ENCODE measurements around the gene CGA. TPM values are rescaled to one million over a fixed set of nuclear protein-coding genes. Genes with fewer than 3 reads are reported as not detected.

Gene CGA
- total RNA-seq, 1 donor from 2014 or later, result not detected

GRCh38 chr6:87071683-87072082, 23.2 kb downstream of the CGA start:
- no peaks in the 10 kb centered on the region for H3K36me3 ChIP-seq
- H3K9me3 ChIP-seq, result no peaks in the 10 kb centered on the region
- intact Hi-C loops (cut with DNase I), result no loop called here
- H3K27ac ChIP-seq, result no peak overlapping the region
- no peak for ATAC-seq
- no peak for TF ChIP-seq CTCF (IDR thresholded peaks at IDR 0.05)
- H3K4me1 ChIP-seq, result no peaks in the 10 kb centered on the region
- no peak overlapping the region for H3K4me3 ChIP-seq
- peaks cover 25% of the 10 kb centered on the region for H3K27me3 ChIP-seq
- no peak for DNase-seq

- Histone ChIP-seq H3K27ac (no peak overlapping the region), H3K4me3 (no peak overlapping the region), H3K4me1 (no peaks in the 10 kb centered on the region), H3K36me3 (no peaks in the 10 kb centered on the region), H3K27me3 (peaks cover 25% of the 10 kb centered on the region), H3K9me3 (no peaks in the 10 kb centered on the region)
- ATAC-seq (no peak), DNase-seq (no peak)
- no peak for TF ChIP-seq CTCF (IDR thresholded peaks at IDR 0.05)
- intact Hi-C loops (cut with DNase I), result no loop called here
Observed at GRCh38 chr6:87070741-87071140, 24.2 kb downstream of the CGA start.

GRCh38 chr6:87068795-87069194, 26.1 kb downstream of the CGA start:
- no peak for TF ChIP-seq CTCF (IDR thresholded peaks at IDR 0.05)
- H3K36me3 ChIP-seq, result no peaks in the 10 kb centered on the region
- no peak for ATAC-seq
- H3K9me3 ChIP-seq, result no peaks in the 10 kb centered on the region
- H3K4me3 ChIP-seq, result no peak overlapping the region
- no peaks in the 10 kb centered on the region for H3K4me1 ChIP-seq
- intact Hi-C loops (cut with DNase I), result no loop called here
- H3K27me3 ChIP-seq, result peaks cover 25% of the 10 kb centered on the region
- no peak for DNase-seq
- H3K27ac ChIP-seq, result no peak overlapping the region

- Histone ChIP-seq H3K4me1 (no peaks in the 10 kb centered on the region), H3K4me3 (no peak overlapping the region), H3K27me3 (peaks cover 25% of the 10 kb centered on the region), H3K27ac (no peak overlapping the region), H3K36me3 (no peaks in the 10 kb centered on the region), H3K9me3 (no peaks in the 10 kb centered on the region)
- ATAC-seq, result no peak
- intact Hi-C loops (cut with DNase I), result no loop called here
- no peak for DNase-seq
- TF ChIP-seq CTCF (IDR thresholded peaks at IDR 0.05), result peak; percentile 46
Observed at GRCh38 chr6:87066449-87067333, 28.2 kb downstream of the CGA start.

- Histone ChIP-seq H3K27me3 (peaks cover 23% of the 10 kb centered on the region), H3K36me3 (no peaks in the 10 kb centered on the region), H3K4me1 (no peaks in the 10 kb centered on the region), H3K27ac (no peak overlapping the region), H3K4me3 (no peak overlapping the region), H3K9me3 (no peaks in the 10 kb centered on the region)
- DNase-seq (no peak), ATAC-seq (no peak)
- intact Hi-C loops (cut with DNase I), result no loop called here
- no peak for TF ChIP-seq CTCF (IDR thresholded peaks at IDR 0.05)
Observed at GRCh38 chr6:87065117-87065516, 29.8 kb downstream of the CGA start.

All from upper lobe of right lung (tissue), 1 donor.